ENCODE measurements around the gene LRRC28. TPM values are rescaled to one million over a fixed set of nuclear protein-coding genes. Genes with fewer than 3 reads are reported as not detected.
A peak's percentile ranks its signal among the peaks of the same experiment; 100 is the strongest.

The LRRC28 gene
- total and polyA plus RNA-seq, 9 of the 15 experiments (the other 6 are each of a cell fraction or from before 2014, with no cell fraction given): 5.5 to 17.4 (median 7.9) TPM

- peak; percentile 88 for TF ChIP-seq ARID1B (IDR thresholded peaks at IDR 0.05)
- TF ChIP-seq CBFA2T2 (conservative IDR thresholded peaks at IDR 0.05): peak; percentile 73
- 0 out of 2 replicates have a peak, but pooled peaks have one; percentile 22 for TF ChIP-seq FOSL1 (tag; conservative IDR thresholded peaks at IDR 0.05)
- TF ChIP-seq TRIM24 (IDR thresholded peaks at IDR 0.05): 0 out of 4 replicates have a peak, but pooled peaks of 1 of the 2 experiments have one; percentile 15
- TF ChIP-seq KDM1A (IDR thresholded peaks at IDR 0.05): 0 out of 4 replicates have a peak, but pooled peaks of 1 of the 2 experiments have one; percentile 9
- TF ChIP-seq, protein P1, sequence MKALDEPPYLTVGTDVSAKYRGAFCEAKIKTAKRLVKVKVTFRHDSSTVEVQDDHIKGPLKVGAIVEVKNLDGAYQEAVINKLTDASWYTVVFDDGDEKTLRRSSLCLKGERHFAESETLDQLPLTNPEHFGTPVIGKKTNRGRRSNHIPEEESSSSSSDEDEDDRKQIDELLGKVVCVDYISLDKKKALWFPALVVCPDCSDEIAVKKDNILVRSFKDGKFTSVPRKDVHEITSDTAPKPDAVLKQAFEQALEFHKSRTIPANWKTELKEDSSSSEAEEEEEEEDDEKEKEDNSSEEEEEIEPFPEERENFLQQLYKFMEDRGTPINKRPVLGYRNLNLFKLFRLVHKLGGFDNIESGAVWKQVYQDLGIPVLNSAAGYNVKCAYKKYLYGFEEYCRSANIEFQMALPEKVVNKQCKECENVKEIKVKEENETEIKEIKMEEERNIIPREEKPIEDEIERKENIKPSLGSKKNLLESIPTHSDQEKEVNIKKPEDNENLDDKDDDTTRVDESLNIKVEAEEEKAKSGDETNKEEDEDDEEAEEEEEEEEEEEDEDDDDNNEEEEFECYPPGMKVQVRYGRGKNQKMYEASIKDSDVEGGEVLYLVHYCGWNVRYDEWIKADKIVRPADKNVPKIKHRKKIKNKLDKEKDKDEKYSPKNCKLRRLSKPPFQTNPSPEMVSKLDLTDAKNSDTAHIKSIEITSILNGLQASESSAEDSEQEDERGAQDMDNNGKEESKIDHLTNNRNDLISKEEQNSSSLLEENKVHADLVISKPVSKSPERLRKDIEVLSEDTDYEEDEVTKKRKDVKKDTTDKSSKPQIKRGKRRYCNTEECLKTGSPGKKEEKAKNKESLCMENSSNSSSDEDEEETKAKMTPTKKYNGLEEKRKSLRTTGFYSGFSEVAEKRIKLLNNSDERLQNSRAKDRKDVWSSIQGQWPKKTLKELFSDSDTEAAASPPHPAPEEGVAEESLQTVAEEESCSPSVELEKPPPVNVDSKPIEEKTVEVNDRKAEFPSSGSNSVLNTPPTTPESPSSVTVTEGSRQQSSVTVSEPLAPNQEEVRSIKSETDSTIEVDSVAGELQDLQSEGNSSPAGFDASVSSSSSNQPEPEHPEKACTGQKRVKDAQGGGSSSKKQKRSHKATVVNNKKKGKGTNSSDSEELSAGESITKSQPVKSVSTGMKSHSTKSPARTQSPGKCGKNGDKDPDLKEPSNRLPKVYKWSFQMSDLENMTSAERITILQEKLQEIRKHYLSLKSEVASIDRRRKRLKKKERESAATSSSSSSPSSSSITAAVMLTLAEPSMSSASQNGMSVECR (CRISPR knock-in tag; IDR thresholded peaks at IDR 0.05): no peak
- TF ChIP-seq TEAD4 (IDR thresholded peaks at IDR 0.05; ENCODE audit: low read length): peak; percentile 82
- TF ChIP-seq TEAD4 (CRISPR knock-in tag; IDR thresholded peaks at IDR 0.05; ENCODE audit: borderline replicate concordance): no peak
- peak; percentile 79 for TF ChIP-seq DPF2 (IDR thresholded peaks at IDR 0.05)
- no peak for TF ChIP-seq MGA (IDR thresholded peaks at IDR 0.05)
Observed at GRCh38 chr15:99312228-99312627, 60.9 kb downstream of the LRRC28 start (continued).

Measured in K562 (cell line).